ENCODE measurements around the gene DENR. TPM values are rescaled to one million over a fixed set of nuclear protein-coding genes. Genes with fewer than 3 reads are reported as not detected.
A peak's percentile ranks its signal among the peaks of the same experiment; 100 is the strongest.
"Not testable (repeated sequence)": the region's sequence is repeated elsewhere in the genome, so short reads cannot be mapped to it uniquely, and the experiment has no call there.

Gene DENR
- polyA plus RNA-seq, 3 donors from 2014 or later: 66.2 to 81.1 (median 68.7) TPM

- no peaks in the 10 kb centered on the region for H3K9me3 Mint-ChIP-seq
- H3K4me3 Mint-ChIP-seq: no peak overlapping the region
- H3K36me3 Mint-ChIP-seq: peaks cover 24 to 35% (median 28%) of the 10 kb centered on the region in 3 donors
- H3K27ac Mint-ChIP-seq: peak overlapping the region in 4 of 6 donors; percentile 18 to 64 (median 36)
- peaks cover 0 to 7% (median 5%) of the 10 kb centered on the region in 3 donors for H3K27me3 Mint-ChIP-seq (ENCODE audit: low read depth in 3 of 3)
- no peak for DNase-seq
- peaks cover 35 to 61% of the 10 kb centered on the region in 2 donors for H3K4me1 Mint-ChIP-seq
Observed at GRCh38 chr12:122754790-122755189, 2.2 kb downstream of the DENR start.

DNA sequence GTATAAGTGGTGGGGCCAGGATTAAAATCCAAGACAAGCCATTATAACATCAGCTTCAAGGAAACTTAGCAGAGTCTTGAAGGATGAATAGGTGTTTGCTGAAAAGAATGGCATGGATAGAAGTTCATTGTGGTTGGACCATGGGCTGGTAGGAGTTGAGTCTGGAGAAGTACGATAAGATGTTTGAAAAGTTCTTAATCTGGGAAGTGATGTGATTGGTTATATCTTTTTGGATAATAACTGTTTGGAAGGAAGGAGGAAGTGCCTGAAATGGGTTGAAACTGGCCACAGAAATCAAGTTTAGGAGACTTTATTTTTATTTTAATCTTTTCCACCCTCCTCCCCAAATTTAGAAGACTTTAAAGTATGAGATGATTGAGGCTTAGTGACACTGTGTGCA is 4.9 kb downstream of the DENR start:
- Mint-ChIP-seq H3K36me3 (peaks cover 29 to 40% (median 32%) of the 10 kb centered on the region in 3 donors), H3K27ac (peak overlapping the region in 3 of 6 donors; percentile 10 to 60 (median 59)), H3K4me1 (peaks cover 28 to 54% of the 10 kb centered on the region in 2 donors), H3K27me3 (ENCODE audit: low read depth in 3 of 3) (peaks cover 0 to 5% (median 3%) of the 10 kb centered on the region in 3 donors), H3K9me3 (no peaks in the 10 kb centered on the region), H3K4me3 (no peak overlapping the region)
- no peak for DNase-seq

DNA sequence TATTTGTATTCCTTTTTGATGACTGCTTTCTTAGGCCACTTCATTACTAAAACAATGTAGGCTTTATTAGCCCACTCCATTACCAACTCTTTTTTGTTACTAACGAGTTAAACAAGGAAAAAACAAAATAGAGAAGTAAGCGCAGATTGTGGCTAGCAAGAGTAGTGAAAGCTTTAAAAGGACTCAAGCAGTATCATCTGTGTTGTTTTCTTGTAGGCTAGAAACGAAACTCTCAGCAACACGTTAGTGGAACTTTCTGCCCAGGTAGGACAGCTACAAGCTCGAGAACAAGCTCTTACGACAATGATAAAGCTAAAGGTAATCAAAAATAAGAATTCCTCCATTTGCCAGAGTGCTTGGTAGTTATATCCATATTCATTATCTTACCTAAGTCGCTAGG is 32.9 kb downstream of the DENR start:
- no peaks in the 10 kb centered on the region for H3K9me3 Mint-ChIP-seq
- no peak for DNase-seq
- no peak overlapping the region for H3K4me3 Mint-ChIP-seq
- H3K27me3 Mint-ChIP-seq (ENCODE audit: low read depth in 3 of 3): peaks cover 0 to 2% (median 0%) of the 10 kb centered on the region in 3 donors
- no peaks in the 10 kb centered on the region for H3K36me3 Mint-ChIP-seq
- no peaks in the 10 kb centered on the region for H3K4me1 Mint-ChIP-seq
- H3K27ac Mint-ChIP-seq: no peak overlapping the region

DNA sequence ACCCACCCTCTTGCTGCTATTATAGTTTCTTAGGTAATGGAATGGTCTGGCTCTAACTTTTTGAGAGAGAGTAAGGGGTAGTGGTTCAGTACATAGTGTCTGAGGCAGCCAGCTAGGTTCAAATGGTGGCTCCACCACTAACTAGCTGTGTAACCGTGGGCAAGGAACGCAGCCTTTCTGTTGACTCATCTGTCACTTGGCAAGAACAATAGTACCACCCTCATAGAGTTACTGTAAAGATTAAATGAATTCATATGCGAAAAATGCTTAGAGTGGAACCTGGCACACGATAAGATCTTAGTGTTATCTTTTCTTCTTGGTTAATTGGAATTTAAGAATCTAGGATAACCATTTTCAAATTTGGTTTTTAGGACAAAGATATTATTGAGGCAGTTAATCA is 35.8 kb downstream of the DENR start:
- H3K4me3 Mint-ChIP-seq: no peak overlapping the region

DNA sequence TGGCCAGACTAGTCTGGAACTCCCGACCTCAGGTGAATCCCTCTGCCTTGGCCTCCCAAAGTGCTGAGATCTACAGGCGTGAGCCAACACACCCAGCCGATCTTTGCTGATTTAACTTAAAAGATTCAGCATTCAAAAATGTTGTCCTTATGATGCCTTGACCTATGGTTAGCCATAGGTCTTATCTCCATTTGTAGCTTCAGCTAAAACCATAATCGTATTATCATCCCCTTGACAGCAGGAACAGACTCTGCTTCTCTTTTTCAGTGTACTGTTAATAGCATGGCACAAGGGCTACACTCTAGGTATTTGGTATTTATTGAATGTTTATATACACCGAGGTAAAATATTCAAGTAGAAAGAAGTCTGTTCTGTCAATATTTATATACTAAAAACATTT is 37.0 kb downstream of the DENR start:
- H3K36me3 Mint-ChIP-seq: peaks cover 0 to 3% (median 0%) of the 10 kb centered on the region in 3 donors
- no peak overlapping the region for H3K27ac Mint-ChIP-seq
- H3K4me1 Mint-ChIP-seq: peaks cover 0 to 2% of the 10 kb centered on the region in 2 donors

More for the DNA sequence above, 35.8 kb downstream of the DENR start:
- DNase-seq: no peak
- Mint-ChIP-seq H3K9me3 (no peaks in the 10 kb centered on the region), H3K27ac (no peak overlapping the region), H3K36me3 (peaks cover 0 to 3% (median 0%) of the 10 kb centered on the region in 3 donors), H3K27me3 (ENCODE audit: low read depth in 3 of 3) (peaks cover 2 to 3% (median 2%) of the 10 kb centered on the region in 3 donors), H3K4me1 (no peaks in the 10 kb centered on the region)

DNA sequence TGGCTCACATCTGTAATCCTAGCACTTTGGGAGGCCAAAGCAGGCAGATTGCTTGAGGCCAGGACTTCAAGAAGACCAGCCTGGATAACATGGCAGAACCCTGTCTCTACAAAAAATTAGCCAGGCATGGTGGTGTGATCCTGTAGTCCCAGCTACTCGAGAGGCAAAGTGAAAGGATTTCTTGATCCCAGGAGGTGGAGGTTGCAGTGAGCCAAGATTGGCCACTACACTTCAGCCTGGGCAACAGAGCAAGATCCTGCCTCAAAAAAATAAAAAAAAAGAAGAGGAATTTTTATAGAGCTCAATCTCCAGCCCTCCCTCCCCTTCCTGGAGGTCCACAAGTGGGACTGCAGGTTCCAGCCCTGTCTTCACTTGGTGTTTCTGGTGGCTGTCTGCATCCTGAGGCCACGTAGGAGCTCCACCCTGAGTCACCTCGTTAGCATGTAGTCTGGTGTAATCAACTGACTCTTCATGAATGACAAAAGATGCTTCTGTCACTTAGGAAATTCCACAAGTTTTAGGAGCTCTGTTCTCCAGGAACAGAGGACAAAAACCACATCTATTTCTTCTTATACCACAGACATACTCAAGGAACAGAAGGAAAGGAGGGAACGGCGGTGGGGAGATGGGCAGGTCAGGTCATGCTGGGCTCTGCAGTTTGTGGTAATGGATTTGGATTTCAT is 37.9 kb downstream of the DENR start:
- Mint-ChIP-seq H3K27me3 (ENCODE audit: low read depth in 3 of 3) (peaks cover 2 to 3% (median 2%) of the 10 kb centered on the region in 3 donors), H3K27ac (no peak overlapping the region)

More for the DNA sequence above, 37.0 kb downstream of the DENR start:
- no peaks in the 10 kb centered on the region for H3K9me3 Mint-ChIP-seq
- no peak for DNase-seq
- H3K27me3 Mint-ChIP-seq (ENCODE audit: low read depth in 3 of 3): peaks cover 2 to 3% (median 2%) of the 10 kb centered on the region in 3 donors
- no peak overlapping the region for H3K4me3 Mint-ChIP-seq

GRCh38 chr12:122793685-122794106 is 41.1 kb downstream of the DENR start:
- no peak overlapping the region for H3K4me3 Mint-ChIP-seq
- no peaks in the 10 kb centered on the region for H3K9me3 Mint-ChIP-seq
- DNase-seq: peak; percentile 47 to 60 (median 54)
- H3K27me3 Mint-ChIP-seq (ENCODE audit: low read depth in 3 of 3): peaks cover 0 to 3% (median 2%) of the 10 kb centered on the region in 3 donors
- H3K36me3 Mint-ChIP-seq: peaks cover 0 to 3% (median 0%) of the 10 kb centered on the region in 3 donors
- H3K27ac Mint-ChIP-seq: no peak overlapping the region
- peaks cover 0 to 2% of the 10 kb centered on the region in 2 donors for H3K4me1 Mint-ChIP-seq

More for the DNA sequence above, 37.9 kb downstream of the DENR start:
- H3K4me1 Mint-ChIP-seq: peaks cover 0 to 2% of the 10 kb centered on the region in 2 donors
- DNase-seq: no peak
- no peak overlapping the region for H3K4me3 Mint-ChIP-seq
- H3K36me3 Mint-ChIP-seq: peaks cover 0 to 3% (median 0%) of the 10 kb centered on the region in 3 donors
- no peaks in the 10 kb centered on the region for H3K9me3 Mint-ChIP-seq

GRCh38 chr12:122795807-122796206 is 43.2 kb downstream of the DENR start:
- H3K4me3 Mint-ChIP-seq: no peak overlapping the region
- peaks cover 0 to 3% (median 2%) of the 10 kb centered on the region in 3 donors for H3K27me3 Mint-ChIP-seq (ENCODE audit: low read depth in 3 of 3)
- no peak overlapping the region for H3K27ac Mint-ChIP-seq
- H3K36me3 Mint-ChIP-seq: peaks cover 0 to 1% (median 0%) of the 10 kb centered on the region in 3 donors
- no peak for DNase-seq
- H3K4me1 Mint-ChIP-seq: peaks cover 0 to 2% of the 10 kb centered on the region in 2 donors
- no peaks in the 10 kb centered on the region for H3K9me3 Mint-ChIP-seq

GRCh38 chr12:122799641-122800243 is 47.1 kb downstream of the DENR start:
- Mint-ChIP-seq H3K27ac (no peak overlapping the region), H3K4me1 (no peaks in the 10 kb centered on the region), H3K9me3 (no peaks in the 10 kb centered on the region), H3K36me3 (no peaks in the 10 kb centered on the region), H3K27me3 (ENCODE audit: low read depth in 3 of 3) (no peaks in the 10 kb centered on the region), H3K4me3 (peak overlapping the region in 1 of 5 donors; percentile 20)
- DNase-seq: peak in 2 of 3 donors; percentile 13 to 16

DNA sequence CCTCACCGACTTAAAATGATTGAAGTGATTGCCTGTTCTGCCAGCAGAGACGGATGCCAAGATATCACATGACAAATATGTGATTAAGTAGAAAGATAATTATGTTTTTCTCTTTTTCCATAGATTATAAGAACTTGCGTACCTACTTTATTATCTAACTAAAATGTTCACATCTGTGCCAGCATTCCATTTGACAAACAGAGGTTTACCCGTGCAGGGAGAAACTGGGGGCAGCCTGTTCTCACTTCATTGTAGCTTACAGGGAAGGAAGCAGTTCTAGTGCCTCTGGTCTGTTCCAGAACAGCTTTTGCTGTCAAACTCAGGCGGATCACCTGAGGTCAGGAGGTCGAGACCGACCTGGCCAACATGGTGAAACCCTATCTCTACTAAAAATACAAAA is 51.3 kb downstream of the DENR start:
- H3K27me3 Mint-ChIP-seq (ENCODE audit: low read depth in 3 of 3): no peaks in the 10 kb centered on the region
- DNase-seq: no peak
- peaks cover 0 to 2% (median 0%) of the 10 kb centered on the region in 3 donors for H3K36me3 Mint-ChIP-seq
- no peaks in the 10 kb centered on the region for H3K9me3 Mint-ChIP-seq
- H3K27ac Mint-ChIP-seq: no peak overlapping the region
- no peak overlapping the region for H3K4me3 Mint-ChIP-seq
- H3K4me1 Mint-ChIP-seq: no peaks in the 10 kb centered on the region

- H3K36me3 Mint-ChIP-seq; H3K4me1 Mint-ChIP-seq; DNase-seq; H3K9me3 Mint-ChIP-seq; H3K4me3 Mint-ChIP-seq; H3K27me3 Mint-ChIP-seq (ENCODE audit: low read depth in 3 of 3); H3K27ac Mint-ChIP-seq: not testable (repeated sequence)
Observed at GRCh38 chr12:122804957-122805356, 52.3 kb downstream of the DENR start.

GRCh38 chr12:122807651-122808050 is 55.0 kb downstream of the DENR start:
- H3K4me1 Mint-ChIP-seq: no peaks in the 10 kb centered on the region
- H3K9me3 Mint-ChIP-seq: no peaks in the 10 kb centered on the region
- no peaks in the 10 kb centered on the region for H3K27me3 Mint-ChIP-seq (ENCODE audit: low read depth in 3 of 3)
- no peak overlapping the region for H3K27ac Mint-ChIP-seq
- no peak for DNase-seq
- peaks cover 0 to 3% (median 0%) of the 10 kb centered on the region in 3 donors for H3K36me3 Mint-ChIP-seq
- no peak overlapping the region for H3K4me3 Mint-ChIP-seq

- H3K27ac Mint-ChIP-seq: no peak overlapping the region
- no peaks in the 10 kb centered on the region for H3K4me1 Mint-ChIP-seq
- DNase-seq: no peak
- H3K9me3 Mint-ChIP-seq: no peaks in the 10 kb centered on the region
- no peaks in the 10 kb centered on the region for H3K27me3 Mint-ChIP-seq (ENCODE audit: low read depth in 3 of 3)
- H3K36me3 Mint-ChIP-seq: peaks cover 0 to 7% (median 0%) of the 10 kb centered on the region in 3 donors
- no peak overlapping the region for H3K4me3 Mint-ChIP-seq
Observed at GRCh38 chr12:122811777-122812176, 59.2 kb downstream of the DENR start.

DNA sequence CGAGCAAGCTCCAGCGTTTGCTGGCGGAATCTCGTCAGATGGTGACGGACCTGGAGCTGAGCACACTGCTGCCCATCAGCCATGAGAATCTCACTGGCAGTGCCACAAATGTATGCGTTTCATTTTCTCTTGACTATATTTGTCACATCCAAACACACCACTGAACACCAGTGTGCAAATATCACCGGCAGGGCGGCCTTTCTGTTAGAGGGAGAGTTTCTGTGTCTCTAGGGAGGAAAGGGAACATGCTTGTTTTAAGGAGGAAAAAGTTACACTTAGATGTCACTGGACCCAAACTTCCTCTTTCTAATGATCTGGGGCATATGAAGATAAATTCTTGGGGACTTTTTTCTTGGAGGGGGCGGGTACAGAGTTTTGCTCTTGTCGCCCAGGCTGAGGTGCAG is 60.7 kb downstream of the DENR start:
- DNase-seq: no peak
- Mint-ChIP-seq H3K4me3 (no peak overlapping the region), H3K27me3 (ENCODE audit: low read depth in 3 of 3) (no peaks in the 10 kb centered on the region), H3K9me3 (no peaks in the 10 kb centered on the region), H3K27ac (no peak overlapping the region), H3K36me3 (peaks cover 0 to 7% (median 0%) of the 10 kb centered on the region in 3 donors), H3K4me1 (no peaks in the 10 kb centered on the region)

All from immature natural killer cell (primary cell).